HG02571 (cell line): ENCODE measurements around the gene IGLL1.
"Not testable (repeated sequence)": the region's sequence is repeated elsewhere in the genome, so short reads cannot be mapped to it uniquely, and the experiment has no call there.

Source experiments
- ATAC-seq: cut with Tn5 transposase; IDR thresholded peaks from one replicate; pipeline ENCODE4 v1.9.1; 2021; ENCODE audit warnings: mild to moderate bottlenecking, moderate library complexity; ENCODE audit not compliant: unreplicated experiment

The IGLL1 gene

DNA sequence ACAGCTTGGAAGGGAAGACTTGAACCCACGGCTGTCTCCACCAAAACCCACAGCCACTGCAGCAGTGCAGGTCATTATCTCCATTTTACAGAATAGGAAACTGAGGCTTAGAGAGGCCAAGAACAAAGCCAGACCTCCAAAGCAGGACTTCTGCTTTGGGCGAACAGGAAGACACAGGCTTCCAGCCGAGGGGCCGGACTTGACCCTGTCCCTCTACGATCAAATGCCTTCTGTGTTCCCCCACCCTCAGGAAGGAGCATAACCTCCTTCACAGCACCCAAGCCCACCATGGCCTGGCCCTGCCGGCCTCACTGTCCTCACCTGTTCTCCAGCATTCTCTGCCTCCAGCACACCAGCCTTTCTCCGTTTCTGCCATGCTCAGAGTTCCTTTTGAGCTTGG is 15.8 kb downstream of the IGLL1 start:
- ATAC-seq, result no peak

DNA sequence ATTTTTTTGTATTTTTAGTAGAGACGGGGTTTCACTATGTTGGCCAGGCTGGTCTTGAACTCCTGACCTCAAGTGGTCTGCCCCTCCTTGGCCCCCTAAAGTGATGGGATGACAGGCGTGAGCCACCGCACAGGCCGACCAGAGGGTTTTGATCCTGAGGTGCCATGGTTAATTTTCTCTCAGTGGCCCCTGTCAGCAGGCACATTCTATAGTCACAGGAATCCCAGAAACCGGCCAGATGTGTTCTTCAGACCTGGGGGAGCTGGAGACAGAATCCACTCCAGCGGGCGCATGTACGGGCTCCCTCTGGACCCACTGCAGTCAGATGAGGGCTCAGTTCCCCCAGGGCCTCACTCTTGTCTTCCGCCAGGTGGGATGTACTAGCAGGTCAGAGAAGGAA is 17.0 kb downstream of the IGLL1 start:
- no peak for ATAC-seq

DNA sequence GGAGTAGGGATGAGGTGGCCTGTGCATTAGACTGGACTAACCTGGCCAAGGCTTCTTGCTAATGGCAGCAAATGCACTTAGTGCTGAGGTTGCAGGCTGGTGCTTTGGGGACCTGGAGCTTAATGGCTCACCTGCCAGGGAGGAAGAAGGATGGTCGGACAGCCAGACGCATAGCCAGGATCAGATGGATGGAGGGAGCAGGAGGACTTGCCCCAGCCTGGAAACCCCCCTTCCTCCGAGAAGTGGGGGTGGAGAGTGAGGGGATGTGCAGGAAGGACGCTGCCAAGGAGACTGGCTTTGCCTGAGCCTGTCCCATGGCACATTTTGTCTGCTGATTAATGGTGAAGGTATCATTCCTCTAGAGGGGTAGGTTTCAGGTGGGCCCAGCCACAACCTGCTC is 17.9 kb downstream of the IGLL1 start:
- no peak for ATAC-seq

DNA sequence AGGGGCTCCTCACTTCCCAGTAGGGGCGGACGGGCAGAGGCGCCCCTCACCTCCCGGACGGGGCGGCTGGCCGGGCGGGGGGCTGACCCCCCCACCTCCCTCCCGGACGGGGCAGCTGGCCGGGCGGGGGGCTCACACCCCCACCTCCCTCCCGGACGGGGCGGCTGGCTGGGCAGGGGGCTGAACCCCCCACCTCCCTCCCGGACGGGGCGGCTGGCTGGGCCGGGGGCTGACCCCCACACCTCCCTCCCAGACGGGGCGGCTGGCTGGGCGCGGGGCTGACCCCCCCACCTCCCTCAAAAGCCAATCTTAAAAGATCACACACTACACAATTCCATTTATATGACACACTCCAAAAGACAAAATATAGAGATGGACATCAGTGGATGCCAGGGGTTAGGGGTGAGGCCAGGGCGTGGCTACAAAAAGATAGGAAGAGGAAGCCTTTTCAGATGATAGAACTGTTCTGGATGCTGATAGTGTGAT is 19.0 kb downstream of the IGLL1 start:
- ATAC-seq, result not testable (repeated sequence)

DNA sequence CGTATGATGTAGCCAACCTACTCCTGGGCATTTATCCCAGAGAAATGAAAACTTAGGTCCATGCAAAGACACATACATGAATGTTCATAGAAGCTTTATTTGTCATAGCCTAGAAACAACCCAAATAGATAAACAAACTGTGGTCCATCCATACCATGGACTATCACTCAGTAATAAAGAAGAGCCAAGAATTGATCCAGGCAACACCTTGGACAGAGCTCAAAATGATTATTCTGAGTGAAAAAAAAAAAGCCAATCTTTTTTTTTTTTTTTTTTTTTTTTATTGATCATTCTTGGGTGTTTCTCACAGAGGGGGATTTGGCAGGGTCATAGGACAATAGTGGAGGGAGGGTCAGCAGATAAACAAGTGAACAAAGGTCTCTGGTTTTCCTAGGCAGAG is 19.9 kb downstream of the IGLL1 start:
- ATAC-seq, result not testable (repeated sequence)

DNA sequence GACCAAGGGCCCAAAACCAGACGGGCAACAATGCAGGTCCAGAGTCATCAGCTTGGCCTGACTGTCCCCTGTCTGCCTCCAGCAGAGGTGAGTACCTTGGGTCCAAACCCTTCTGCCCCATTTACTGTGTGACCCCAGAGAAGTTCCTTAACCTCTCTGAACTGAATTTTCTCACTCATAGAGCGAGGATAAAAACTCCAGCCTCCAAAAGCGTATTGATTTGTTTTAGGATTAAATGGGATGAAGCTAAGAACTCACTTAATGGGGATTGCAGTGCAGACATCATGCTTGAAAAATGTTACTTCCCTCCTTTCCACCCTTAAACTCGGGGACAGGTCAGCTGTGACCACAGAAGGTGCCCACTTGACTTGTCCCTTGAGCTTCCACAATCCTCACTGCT is 22.6 kb downstream of the IGLL1 start:
- no peak for ATAC-seq

DNA sequence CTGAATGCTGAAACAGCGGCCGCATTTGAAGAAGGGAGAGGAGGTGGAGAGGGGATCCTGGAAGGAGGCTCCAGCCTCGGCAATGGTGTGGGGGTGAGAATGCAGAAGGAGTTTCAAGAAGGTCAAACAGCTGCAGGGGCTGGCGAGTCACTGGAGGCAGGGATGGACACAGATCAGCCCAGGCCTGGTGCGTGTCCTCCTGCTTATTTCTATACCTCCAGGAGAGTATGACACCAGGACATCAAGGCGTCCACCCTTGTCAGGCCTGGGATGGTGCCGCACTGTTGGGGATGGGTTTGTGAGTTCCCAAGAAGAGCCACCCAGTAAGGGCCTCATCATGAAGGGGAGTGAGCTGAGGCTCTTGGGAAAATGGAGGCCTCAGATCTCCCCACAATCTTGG is 23.1 kb downstream of the IGLL1 start:
- no peak for ATAC-seq

DNA sequence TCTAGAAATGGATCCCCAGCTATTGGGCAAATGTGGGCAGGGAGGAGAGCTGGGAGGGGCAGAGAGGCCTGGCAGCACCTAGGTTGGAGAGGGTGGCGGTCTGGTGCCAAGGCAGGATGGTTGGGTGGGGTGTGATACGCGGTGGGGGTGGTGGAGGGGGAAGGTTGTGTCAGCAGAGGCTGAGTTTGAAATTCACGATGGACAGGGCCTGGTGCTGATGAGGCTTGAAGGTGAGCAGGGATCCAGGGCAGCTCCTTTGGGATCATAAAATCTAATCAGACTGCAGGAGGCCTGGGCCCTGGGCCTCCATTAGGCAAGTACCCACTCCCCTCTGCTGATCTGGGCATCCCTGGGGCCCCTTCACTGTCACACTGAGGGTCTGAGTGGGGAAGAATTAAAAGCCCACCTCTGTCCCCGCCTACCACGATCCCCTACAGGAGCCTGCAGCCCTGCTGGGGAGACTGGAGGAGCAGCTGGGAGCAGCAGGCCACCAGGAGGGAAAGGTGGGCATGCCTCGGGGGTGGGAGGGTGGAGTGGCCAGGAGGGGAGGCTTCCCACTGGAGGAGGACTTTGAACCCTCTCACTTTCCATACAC is 24.0 kb downstream of the IGLL1 start:
- no peak for ATAC-seq

DNA sequence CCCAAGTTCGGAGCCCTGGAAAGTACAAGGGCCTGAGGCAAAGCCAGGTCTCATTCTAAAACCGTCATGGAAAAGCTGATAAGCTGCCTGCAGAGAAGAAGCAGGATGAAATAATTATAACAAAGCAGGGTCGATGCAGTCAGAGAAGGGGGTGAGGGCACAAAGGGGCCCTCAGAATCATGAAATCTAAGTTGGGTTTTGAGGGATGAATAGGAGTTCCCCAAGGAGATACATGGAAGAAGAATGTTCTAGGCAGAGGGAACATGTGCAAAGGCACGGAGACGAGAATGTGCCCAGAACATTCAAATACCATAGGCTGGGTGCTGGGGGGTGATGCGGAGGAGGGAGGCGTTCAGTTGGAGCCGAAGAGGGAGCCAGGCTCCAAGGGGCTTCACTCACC is 25.0 kb downstream of the IGLL1 start:
- no peak for ATAC-seq

DNA sequence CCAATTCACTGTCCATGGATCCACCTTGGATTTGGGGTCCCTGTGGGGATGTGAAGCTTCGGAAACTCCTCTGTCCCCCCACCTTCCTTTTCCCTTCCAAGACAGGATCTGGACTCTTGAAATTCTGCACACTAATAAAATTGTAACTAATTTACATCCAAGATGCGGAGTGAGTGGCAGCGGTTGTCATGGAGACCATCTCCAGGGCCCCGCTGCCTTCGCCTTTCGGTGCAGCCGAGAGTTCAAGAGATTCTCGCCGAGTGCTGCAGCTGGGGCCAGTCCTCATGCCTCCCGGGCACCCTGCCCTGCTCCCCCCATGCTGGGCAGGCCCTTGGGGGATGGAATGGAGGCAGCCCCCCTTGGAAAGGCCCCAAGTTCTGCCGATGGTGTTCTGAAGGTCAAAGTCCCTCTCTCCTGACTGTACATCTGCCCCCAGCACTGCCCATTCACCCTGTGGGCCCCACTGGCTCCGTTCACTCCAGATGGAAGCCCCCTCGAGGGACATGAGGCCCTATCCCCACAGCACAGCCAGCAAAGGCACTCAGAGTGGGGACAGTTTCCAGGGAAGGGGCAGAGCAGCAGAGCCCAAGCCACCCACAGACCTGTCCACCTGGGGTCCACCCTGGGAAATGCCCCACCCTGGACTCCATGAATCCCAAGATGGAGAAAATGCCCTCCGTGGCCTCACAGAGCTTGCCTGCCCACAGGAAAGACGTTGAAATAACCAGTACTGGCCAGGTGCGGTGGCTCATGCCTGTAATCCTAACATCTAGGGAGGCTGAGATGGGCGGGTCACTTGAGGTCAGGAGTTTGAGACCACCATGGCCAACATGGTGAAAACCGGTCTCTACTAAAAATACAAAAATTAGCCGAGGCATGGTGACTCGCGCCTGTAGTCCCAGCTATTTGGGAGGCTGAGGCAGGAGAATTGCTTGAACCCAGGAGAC is 25.9 kb downstream of the IGLL1 start:
- no peak for ATAC-seq

DNA sequence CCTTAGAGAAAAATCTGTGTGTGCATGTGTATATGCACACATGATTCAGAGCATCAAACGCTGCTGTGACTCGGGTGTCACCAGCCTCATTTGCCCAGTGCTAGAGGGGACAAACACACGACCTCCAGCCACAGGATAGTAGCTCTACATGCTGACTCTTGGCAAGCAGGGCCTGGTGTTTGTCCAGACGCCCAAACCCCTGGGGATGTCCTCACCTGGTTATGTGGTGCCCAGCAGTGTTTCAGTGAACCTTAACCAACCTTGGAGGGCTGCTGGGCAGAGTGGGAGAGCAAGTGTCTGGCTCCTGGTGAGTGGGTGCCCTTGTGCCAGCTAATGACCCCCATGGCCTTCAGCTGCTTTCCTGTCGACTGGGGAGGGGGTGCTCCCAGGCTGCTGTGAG is 26.7 kb downstream of the IGLL1 start:
- ATAC-seq, result no peak

DNA sequence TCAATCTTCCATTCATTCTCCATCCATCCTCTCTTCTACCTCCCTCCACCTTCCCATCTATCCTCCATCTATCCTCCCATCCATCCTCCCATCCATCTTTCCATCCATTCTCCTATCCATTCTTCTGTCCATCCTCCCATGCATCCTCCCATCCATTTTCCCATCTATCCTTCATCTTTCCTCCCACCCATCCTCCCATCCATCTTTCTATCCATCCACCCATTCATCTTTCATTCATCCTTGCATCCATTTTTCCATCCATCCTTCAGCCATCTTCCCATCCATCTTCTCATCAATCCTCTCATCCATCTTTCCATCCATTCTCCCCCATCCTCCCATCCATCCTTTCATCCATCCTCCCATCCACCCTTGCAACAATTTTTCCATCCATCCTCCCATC is 27.5 kb downstream of the IGLL1 start:
- no peak for ATAC-seq

DNA sequence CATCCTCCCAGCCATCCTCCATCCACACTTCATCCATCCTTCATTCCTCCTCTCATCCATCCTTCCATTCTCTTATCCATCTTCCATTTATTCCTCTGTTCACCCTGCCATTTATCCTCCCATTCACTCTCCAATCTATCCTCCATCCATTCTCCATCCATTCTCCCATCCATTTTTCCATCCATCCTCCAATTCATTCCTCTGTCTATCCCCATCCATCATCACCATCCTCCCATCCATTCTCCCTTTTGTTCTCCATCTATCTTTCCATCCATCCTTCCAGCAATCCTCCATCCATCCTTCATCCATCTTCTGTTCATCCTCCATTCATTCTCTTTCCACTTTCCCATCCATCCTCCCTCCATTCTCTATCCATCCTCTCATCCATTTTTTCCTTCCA is 28.7 kb downstream of the IGLL1 start:
- ATAC-seq, result no peak

DNA sequence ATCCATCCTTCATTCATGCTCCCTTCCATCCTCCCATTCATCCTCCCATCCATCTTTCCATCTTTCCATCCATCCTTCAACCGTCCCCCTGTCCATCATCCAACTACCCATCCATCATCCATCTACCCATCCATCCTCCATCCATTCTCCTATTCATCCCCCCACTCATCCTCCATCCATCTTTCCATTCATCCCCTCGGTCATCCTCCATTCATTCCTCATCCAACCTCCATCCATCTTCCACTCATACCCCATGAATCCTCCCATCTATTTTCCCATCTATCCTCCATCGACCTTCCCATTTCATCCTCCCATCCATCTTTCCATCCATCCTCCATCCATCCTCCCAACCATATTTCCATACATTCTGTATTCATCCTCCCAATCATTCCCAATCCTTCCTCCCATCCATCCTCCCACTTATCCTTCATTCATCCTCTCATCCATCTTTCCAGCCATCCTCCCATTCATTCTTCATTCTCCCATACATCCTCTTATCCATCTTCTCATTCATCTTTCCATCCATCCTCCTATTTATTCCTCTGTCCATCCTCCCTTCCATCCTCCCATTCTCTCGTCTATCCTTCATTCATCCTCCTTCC is 29.9 kb downstream of the IGLL1 start:
- no peak for ATAC-seq

DNA sequence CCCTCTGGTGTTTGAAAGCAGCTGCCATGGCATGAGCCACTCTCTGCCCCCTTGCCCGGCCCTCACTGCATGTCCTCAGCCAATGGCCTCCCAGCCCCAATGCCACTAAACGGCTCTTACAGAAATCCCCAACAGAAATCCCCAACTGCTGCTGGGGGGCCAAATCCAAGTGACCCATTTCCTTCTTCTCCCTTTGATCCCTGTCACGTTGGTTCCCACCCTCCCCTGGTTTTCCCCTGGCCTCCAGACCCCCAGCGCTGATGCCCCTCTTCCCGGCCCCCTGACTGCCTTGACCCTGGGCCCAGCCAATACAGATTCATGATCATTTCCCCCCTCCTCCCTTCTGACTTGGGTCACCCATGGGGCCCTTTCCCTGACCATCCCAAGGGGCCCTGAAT is 30.9 kb downstream of the IGLL1 start:
- no peak for ATAC-seq

DNA sequence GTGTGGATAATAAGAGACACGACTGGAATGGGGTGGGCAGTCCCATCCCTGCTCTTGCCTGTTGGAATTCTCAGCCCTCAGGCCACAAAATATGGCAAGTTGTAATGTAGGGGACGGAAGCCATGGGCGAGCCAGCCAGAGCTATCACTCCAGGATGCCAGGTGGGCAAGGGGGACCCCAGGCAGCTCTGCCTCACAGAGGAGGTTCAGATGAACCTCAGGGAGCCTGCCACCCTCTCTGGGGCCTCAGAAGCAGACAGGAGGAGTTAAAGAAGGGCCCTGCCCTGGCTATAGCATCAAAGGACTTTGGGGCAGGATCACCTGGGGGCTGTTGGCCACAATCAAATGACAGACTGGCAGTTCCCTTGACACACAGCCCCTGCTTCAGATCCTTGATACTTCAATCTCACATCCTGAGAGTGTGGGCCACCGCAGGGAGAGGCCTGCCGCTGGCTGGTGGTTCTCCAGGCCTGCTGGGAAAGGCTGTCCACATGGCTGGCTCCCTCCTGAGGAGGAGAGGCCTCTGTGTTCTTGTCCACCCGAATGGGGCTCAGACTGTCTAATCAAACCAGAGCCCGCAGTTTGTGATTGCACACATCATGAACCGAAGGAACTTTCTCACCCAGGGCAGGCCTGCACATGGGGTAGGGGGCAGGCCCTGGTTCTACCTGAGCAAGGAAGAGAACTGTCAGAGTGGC is 31.4 kb downstream of the IGLL1 start:
- no peak for ATAC-seq

DNA sequence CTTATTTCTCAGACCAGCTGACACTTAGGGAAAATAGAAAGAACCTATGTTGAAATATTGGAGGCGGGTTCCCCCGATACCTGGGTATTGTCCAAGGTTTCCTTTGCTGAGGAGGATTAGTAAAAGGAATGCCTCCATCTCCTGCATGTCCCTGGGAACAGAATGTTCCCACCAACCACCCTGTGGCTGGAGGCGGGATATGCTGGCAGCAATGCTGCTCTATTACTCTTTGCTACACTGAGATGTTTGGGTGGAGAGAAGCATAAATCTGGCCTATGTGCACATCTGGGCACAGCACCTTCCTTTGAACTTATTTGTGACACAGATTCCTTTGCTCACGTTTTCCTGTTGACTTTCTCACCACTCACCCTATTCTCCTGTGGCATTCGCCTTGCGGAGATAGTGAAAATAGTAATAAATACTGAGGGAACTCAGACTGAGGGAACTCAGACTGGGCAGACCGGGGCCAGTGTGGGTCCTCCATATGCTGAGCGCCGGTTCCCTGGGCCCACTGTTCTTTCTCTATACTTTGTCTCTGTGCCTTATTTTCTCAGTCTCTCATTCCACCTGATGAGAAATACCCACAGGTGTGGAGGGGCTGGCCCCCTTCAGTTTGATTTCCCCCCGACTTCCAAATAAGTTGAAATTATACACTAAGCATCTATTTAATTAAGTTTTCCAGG is 32.1 kb downstream of the IGLL1 start:
- ATAC-seq, result no peak

DNA sequence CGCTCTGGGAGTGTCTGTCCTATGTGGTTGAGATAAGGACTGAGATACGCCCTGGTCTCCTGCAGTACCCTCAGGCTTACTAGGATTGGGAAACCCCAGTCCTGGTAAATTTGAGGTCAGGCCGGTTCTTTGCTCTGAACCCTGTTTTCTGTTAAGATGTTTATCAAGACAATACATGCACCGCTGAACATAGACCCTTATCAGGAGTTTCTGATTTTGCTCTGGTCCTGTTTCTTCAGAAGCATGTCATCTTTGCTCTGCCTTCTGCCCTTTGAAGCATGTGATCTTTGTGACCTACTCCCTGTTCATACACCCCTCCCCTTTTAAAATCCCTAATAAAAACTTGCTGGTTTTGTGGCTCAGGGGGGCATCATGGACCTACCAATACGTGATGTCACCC is 32.7 kb downstream of the IGLL1 start:
- ATAC-seq, result not testable (repeated sequence)

DNA sequence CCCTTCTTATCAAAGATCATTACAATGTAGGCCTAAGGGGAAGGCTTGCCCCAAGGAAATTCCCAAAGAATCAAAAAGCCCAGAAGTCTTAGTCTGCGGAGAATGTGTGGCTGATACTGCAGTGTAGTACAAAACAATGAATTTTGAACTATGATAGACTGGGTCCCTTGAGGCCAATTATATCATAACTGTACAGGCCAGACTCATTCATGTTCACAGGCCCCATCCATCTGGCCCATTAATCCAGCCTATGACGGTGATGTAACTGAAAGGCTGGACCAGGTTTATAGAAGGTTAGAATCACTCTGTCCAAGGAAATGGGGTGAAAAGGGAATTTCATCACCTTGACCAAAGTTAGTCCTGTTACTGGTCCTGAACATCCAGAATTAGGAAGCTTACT is 35.2 kb downstream of the IGLL1 start:
- no peak for ATAC-seq

DNA sequence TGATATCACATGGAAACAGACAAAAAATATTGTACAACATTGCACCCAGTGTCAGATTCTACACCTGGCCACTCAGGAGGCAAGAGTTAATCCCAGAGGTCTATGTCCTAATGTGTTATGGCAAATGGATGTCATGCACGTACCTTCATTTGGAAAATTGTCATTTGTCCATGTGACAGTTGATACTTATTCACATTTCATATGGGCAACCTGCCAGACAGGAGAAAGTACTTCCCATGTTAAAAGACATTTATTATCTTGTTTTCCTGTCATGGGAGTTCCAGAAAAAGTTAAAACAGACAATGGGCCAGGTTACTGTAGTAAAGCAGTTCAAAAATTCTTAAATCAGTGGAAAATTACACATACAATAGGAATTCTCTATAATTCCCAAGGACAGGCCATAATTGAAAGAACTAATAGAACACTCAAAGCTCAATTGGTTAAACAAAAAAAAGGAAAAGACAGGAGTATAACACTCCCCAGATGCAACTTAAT is 36.5 kb downstream of the IGLL1 start:
- not testable (repeated sequence) for ATAC-seq

DNA sequence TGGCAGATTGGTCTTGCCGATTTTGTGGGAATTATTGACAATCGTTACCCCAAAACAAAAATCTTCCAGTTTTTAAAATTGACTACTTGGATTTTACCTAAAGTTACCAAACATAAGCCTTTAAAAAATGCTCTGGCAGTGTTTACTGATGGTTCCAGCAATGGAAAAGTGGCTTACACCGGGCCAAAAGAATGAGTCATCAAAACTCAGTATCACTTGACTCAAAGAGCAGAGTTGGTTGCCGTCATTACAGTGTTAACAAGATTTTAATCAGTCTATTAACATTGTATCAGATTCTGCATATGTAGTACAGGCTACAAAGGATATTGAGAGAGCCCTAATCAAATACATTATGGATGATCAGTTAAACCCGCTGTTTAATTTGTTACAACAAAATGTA is 37.2 kb downstream of the IGLL1 start:
- ATAC-seq, result no peak
